GM18873 (cell line): ENCODE results near the gene SPRYD4.

Source experiments
- ATAC-seq: cut with Tn5 transposase; IDR thresholded peaks from one replicate; pipeline ENCODE4 v1.9.1; 2021; ENCODE audit warnings: mild to moderate bottlenecking, moderate library complexity, moderate number of reproducible peaks; ENCODE audit not compliant: unreplicated experiment, low FRiP score

SPRYD4 gene

DNA sequence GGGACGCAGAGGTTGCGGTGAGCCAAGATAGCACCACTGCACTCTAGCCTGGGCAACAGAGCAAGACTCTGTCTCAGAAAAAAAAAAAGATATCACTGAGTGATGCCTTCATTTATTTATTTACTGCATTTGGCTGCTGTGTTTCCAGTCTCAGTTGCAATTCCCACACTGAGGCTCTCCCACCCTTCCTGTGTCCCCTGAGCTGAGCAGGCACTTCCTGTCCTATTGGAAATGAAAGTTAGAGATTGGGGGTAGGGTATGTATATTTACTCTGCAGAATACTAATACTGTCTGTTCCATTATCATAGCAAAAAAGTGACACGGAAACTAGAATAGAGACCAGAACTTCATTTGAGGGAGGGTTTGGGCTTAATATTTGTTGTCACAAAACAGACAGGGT is 51.7 kb downstream of the SPRYD4 start:
- no peak for ATAC-seq

DNA sequence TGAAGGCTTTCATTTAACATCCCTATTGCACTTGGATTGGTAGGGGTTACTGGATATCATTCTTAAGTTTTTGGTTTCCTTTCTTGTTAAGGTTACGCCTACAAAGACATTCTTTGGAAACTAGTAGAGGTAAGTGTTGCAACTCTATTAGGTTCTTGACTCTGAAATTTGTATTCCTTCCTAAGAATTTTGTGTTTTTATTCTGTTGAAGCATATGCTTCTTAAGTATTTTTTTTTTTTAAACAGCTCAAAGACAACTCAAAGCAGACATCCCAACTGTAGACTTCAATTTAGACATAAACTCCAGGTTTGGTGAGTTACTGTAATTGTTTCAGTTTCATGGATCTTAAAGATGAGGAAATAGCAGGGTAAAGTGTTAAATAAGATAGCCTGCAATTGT is 52.1 kb downstream of the SPRYD4 start:
- no peak for ATAC-seq

DNA sequence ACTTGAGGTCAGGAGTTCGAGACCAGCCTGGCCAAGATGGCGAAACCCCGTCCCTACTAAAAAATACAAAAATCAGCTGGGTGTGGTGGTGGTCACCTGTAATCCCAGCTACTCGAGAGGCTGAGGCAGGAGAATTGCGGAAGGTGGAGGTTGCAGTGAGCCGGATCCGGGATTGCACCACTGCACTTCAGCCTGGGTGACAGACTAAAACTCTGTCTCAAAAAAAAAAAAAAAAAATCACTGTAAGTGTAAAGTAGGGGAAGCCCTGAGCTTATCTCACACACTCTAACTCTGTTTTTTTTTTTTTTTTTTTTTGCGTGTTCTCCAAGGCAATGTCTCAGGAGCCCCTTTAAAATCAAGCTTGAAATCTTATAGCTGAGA is 52.8 kb downstream of the SPRYD4 start:
- no peak for ATAC-seq

DNA sequence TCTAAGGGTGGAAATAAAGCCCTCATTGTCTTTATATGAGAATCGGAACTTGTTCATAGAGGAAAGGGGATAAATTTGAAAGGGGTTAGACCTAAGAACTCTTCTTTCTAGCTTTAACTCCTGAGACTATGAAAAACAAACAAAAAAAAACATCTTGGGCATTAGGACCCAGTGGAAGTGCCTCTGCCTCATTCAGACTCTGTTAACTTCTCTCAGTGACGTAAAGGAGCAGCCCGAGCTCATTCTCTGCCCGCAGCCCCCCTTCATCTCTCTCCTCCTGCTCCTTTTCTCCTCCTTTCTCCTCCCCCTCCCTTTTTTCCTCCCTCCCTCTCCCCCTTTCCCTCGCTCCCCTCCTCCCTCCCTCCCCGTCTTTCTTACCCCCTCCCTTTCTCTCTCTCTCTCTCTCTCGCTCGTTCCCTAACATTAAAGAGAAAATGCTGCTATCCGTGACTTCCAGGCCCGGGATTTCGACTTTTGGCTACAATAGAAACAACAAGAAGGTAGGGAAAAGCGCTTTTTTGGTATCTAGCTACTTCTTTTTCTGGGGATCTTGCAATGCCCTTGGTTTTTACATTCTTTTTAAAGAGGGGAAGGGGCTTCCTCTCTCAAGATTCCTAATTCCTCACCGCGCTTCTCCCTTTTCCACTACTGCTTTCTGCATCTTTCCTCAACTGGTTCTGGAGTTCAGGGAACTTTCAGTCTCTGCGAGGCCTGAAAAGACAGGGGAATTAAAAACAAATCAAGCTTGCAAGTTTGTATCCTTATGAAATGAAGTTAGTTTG is 53.4 kb downstream of the SPRYD4 start, which contains the start of gene RBMS2:
Gene RBMS2 (plus strand): TSS at position 231 of the 782 bp plus-strand sequence. CDS start 204 bp downstream, at position 435.
- ATAC-seq, result no peak

DNA sequence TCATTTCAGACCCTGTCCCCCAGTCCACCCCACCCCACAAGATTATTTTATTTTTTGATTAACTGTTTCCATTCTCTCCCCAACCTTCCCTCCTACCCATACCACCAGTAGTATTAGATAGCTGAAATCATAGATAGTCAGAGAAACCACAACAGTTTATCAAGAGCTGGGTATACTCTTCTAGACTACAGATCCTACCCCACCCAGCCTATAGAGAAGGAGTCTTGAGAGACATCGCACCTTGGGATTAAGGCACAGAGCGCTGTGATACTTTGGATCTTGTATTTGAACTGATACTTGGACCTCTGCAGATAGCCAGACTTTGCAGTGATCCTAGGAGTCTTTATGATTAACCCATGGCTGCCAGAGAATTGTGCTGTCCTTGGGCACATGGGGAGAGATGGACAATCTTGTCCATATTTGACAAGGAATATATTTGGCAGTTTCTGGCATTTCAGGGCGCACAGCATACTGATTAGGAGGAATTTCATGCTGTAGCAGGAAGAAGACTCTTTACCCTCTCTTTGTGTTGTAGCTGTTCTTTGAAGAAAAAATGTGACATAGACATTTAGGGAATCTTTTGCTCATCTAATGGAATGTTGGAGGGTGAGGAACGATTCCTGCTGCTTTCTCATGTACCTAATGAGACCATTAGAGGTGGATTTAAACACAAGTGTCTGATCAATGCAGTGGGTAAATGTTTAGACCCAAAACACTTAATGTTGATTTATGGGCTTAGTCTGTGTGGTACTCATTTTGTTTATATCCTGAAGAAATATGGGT is 54.2 kb downstream of the SPRYD4 start:
- no peak for ATAC-seq

DNA sequence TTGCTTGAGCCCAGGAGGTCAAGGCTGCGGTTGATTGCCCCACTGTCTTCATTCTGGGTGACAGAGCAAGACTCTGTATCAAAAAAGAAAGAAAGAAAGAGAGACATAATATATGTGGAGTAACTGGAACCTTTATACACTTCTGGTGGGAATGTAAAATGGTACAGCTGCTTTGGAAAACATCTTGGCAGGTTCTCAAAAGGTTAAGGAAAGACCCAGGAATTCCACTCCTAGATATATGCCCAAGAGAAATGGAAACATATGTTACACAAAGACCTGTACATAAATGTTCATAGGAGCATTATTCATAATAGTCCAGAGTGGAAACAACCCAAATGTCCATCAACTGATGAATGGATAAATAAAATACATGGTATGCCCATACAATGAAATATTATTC is 60.5 kb downstream of the SPRYD4 start:
- ATAC-seq, result no peak
